AG04450 (cell line): ENCODE measurements around the gene BCL11B. TPM values are rescaled to one million over a fixed set of nuclear protein-coding genes. Genes with fewer than 3 reads are reported as not detected.

Experiments used
- CTCF ChIA-PET: fragments of 300-600, 350-600 bp; formaldehyde crosslinking; extraction: SDS; loops from one replicate; lab custom pipeline; 2022; ENCODE audit warnings: antibody characterized with exemption, inconsistent platforms; lab: Charles Lee
- POLR2A ChIA-PET: fragments of 350-600 bp; formaldehyde crosslinking; extraction: SDS; loops from one replicate; lab custom pipeline; 2021; ENCODE audit warnings: antibody characterized with exemption, inconsistent platforms; lab: Yijun Ruan, JAX
- DNase-seq: peaks from one replicate; pipeline ENCODE4 v3.0.0-alpha.2; 2011; ENCODE audit warnings: low read depth, low spot score
- H3K27ac ChIP-seq: one replicate; pipeline ENCODE4 v1.5.1; 2012; ENCODE audit warnings: low read depth, low read length, control low read depth
- H3K27me3 ChIP-seq: one replicate; pipeline ENCODE4 v1.6.0; 2012; ENCODE audit warnings: low read length; ENCODE audit not compliant: control insufficient read depth, insufficient read depth
- H3K4me3 ChIP-seq: 2 replicates; pipeline ENCODE4 v1.5.1; 2011; ENCODE audit warnings: mild to moderate bottlenecking, low read depth, low read length, control low read depth
- H3K9me3 ChIP-seq: 2 replicates; pipeline ENCODE4 v1.5.1; 2012; ENCODE audit warnings: low read length; ENCODE audit not compliant: control insufficient read depth, insufficient read depth
- CTCF ChIP-seq: IDR thresholded peaks from 2 replicates; pipeline ENCODE4 v1.5.1; 2011; ENCODE audit warnings: low read depth, low read length, control low read depth, inconsistent platforms
- polyA plus RNA-seq: library from polyadenylated mRNA; depleted of rRNA; stranded (reverse); fragments of >200 nt; gene quantifications from 2 replicates; pipeline ENCODE4 v1.2.3, GENCODE V29; 2011

The BCL11B gene
- polyA plus RNA-seq, 1 experiment, result not detected

- ChIA-PET POLR2A (no interaction called here), CTCF (no interaction called here)
- H3K4me3 ChIP-seq, result no peak overlapping the region
- DNase-seq, result no peak
- no peak overlapping the region for H3K27ac ChIP-seq
- H3K27me3 ChIP-seq, result no peaks in the 10 kb centered on the region
- TF ChIP-seq CTCF, result no peak
- peaks cover 38% of the 10 kb centered on the region for H3K9me3 ChIP-seq
Observed at GRCh38 chr14:99185436-99186068, 86.4 kb downstream of the BCL11B start.

GRCh38 chr14:99183716-99184115, 88.3 kb downstream of the BCL11B start:
- no peak for DNase-seq
- POLR2A ChIA-PET, result no interaction called here
- no peaks in the 10 kb centered on the region for H3K27me3 ChIP-seq
- no peak overlapping the region for H3K27ac ChIP-seq
- peaks cover 32% of the 10 kb centered on the region for H3K9me3 ChIP-seq
- no peak overlapping the region for H3K4me3 ChIP-seq
- CTCF ChIA-PET, result no interaction called here
- TF ChIP-seq CTCF, result no peak

GRCh38 chr14:99183311-99183710, 88.7 kb downstream of the BCL11B start:
- no peak for TF ChIP-seq CTCF
- Histone ChIP-seq H3K4me3 (no peak overlapping the region), H3K27ac (no peak overlapping the region), H3K27me3 (no peaks in the 10 kb centered on the region), H3K9me3 (peaks cover 35% of the 10 kb centered on the region)
- no peak for DNase-seq
- CTCF ChIA-PET, result no interaction called here
- POLR2A ChIA-PET, result no interaction called here

- no peak overlapping the region for H3K27ac ChIP-seq
- no peak for DNase-seq
- H3K9me3 ChIP-seq, result peaks cover 36% of the 10 kb centered on the region
- no peak for TF ChIP-seq CTCF
- ChIA-PET CTCF (no interaction called here), POLR2A (no interaction called here)
- H3K27me3 ChIP-seq, result no peaks in the 10 kb centered on the region
- H3K4me3 ChIP-seq, result no peak overlapping the region
Observed at GRCh38 chr14:99182548-99183250, 89.3 kb downstream of the BCL11B start.

GRCh38 chr14:99181804-99182520, 90.0 kb downstream of the BCL11B start:
- TF ChIP-seq CTCF, result no peak
- CTCF ChIA-PET, result no interaction called here
- POLR2A ChIA-PET, result no interaction called here
- no peaks in the 10 kb centered on the region for H3K27me3 ChIP-seq
- no peak for DNase-seq
- H3K27ac ChIP-seq, result no peak overlapping the region
- no peak overlapping the region for H3K4me3 ChIP-seq
- peaks cover 38% of the 10 kb centered on the region for H3K9me3 ChIP-seq
